Fibroblast of villous mesenchyme (primary cell): ENCODE results near the gene ANKRD30A. TPM values are rescaled to one million over a fixed set of nuclear protein-coding genes. Genes with fewer than 3 reads are reported as not detected.
"Not testable (repeated sequence)": the region's sequence is repeated elsewhere in the genome, so short reads cannot be mapped to it uniquely, and the experiment has no call there.

Experiments used
- DNase-seq: peaks from one replicate; pipeline ENCODE4 v3.0.0-alpha.2; 2010; ENCODE audit warnings: low read depth
- H3K4me3 ChIP-seq: 2 replicates; pipeline ENCODE4 v1.5.1; 2011; ENCODE audit warnings: low read depth, mild to moderate bottlenecking, low read length
- total RNA-seq: library from RNA; depleted of rRNA; stranded (reverse); fragments of >200 nt; gene quantifications from 2 replicates; pipeline ENCODE4 v1.2.3, GENCODE V29; 2012
- TF ChIP-seq, protein P1 (sequence below): IDR thresholded peaks from 2 replicates; pipeline ENCODE4 v1.5.1; 2012; ENCODE audit warnings: low read depth, mild to moderate bottlenecking, low read length; ENCODE audit not compliant: insufficient read depth

Gene ANKRD30A
- total RNA-seq, 1 donor: 1.7 TPM

DNA sequence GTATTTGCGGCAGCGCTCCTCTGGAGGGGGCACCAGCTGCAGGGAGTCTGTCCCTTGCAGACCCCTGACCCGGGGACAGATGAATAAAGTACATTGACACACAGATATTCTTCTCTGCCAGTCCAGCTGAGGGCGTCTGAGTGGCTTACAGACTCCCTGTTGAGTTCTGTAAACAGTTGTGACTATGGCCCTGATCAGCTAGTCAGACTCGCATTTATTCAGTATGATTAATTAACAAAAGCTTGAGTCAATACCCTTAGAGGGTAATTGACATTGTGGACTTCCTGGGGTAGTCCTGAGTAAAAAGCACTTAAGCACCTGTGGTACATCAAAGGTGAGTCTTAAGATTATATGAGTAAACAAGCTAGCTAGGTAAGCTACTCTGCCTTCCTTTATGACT is 21.0 kb downstream of the ANKRD30A start:
- TF ChIP-seq, protein P1, sequence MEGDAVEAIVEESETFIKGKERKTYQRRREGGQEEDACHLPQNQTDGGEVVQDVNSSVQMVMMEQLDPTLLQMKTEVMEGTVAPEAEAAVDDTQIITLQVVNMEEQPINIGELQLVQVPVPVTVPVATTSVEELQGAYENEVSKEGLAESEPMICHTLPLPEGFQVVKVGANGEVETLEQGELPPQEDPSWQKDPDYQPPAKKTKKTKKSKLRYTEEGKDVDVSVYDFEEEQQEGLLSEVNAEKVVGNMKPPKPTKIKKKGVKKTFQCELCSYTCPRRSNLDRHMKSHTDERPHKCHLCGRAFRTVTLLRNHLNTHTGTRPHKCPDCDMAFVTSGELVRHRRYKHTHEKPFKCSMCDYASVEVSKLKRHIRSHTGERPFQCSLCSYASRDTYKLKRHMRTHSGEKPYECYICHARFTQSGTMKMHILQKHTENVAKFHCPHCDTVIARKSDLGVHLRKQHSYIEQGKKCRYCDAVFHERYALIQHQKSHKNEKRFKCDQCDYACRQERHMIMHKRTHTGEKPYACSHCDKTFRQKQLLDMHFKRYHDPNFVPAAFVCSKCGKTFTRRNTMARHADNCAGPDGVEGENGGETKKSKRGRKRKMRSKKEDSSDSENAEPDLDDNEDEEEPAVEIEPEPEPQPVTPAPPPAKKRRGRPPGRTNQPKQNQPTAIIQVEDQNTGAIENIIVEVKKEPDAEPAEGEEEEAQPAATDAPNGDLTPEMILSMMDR: no peak
- DNase-seq: no peak
- H3K4me3 ChIP-seq: no peak overlapping the region

DNA sequence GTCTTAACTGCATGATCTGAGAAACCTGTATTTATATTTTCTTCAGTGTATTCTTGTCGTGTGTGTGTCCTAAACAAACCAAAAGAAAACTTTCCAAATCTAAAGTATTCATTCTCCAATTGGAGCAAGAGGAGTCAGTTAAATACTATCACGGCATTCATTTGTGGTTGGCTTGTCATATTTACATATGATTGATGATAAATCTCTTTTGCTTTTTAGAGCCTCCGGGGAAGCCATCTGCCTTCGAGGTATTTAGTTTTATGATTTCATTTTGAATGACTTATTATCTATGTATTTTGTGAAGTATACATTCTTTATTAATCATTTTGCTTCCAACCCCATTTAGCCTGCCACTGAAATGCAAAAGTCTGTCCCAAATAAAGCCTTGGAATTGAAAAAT is 37.0 kb downstream of the ANKRD30A start:
- not testable (repeated sequence) for DNase-seq, H3K4me3 ChIP-seq

DNA sequence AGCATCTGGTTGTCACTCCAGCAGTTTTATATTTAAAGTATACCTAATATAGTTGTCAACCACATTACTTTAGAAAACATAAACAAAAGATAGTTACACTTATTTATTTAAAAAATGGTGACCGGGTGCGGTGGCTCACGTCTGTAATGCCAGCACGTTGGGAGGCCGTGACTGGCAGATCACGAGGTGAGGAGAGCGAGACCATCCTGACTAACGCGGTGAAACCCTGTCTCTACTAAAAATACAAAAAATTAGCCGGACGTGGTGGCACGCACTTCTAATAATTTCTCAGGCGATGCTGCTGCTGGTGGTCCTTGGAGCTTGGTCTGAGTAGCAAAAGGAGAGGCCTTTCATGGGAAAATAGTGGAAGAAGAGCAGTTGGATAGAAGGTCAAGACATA is 46.5 kb downstream of the ANKRD30A start:
- not testable (repeated sequence) for DNase-seq, H3K4me3 ChIP-seq

DNA sequence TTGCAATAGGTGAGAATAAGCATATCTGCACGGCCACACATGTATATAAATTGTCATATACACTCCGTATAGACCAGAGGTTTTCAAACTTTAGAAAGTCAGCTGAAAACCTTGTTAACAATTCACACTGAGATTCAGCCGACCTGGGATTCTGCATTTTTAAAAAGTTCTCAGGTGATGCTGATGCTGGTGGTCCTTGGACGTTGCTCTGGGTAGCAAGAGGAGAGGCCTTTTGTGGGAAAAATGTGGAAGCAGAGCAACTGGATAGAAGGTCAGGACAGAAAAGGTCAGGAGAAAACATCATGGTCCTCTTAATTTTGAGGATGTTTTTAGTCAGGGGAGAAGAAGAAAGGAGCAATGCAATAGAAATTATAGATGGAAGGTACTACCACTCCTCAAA is 52.9 kb downstream of the ANKRD30A start:
- DNase-seq, H3K4me3 ChIP-seq: not testable (repeated sequence)

DNA sequence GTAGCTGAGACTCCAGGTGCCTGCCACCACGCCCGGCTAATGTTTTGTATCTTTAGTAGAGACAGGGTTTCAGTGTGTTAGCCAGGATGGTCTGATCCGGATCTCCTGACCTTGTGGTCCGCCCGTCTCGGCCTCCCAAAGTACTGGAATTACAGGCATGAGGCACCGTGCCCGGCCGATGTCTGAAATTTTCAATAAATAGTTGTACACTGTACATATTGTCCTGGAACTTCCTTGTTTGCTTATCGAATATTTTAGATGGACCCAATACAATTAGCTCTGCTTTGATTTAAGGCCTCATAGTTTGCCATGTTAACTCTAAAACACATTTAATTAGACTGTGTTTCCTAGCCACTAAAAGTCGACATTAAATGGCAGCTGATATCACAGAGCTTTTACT is 57.3 kb downstream of the ANKRD30A start:
- DNase-seq, H3K4me3 ChIP-seq: not testable (repeated sequence)

DNA sequence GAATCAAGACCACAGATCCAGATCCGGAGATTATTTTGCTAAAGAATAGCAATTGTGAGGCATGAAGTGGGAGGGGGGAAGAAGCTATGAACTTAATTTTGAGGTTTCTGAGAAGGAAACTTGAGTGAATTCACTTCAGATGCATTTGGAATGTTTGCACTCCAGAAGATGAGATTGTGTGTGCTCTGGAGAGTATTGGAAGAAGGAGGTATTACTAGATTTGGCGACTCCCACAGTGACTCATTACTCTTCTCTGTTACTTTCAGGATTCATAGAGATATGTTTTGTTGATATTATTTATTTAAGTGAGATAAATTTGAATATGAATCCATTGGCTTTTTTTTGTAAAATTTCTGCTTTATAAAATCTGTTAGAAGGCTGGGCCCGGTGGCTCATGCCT is 80.7 kb downstream of the ANKRD30A start:
- H3K4me3 ChIP-seq: no peak overlapping the region
- no peak for DNase-seq
- TF ChIP-seq, protein P1: no peak

DNA sequence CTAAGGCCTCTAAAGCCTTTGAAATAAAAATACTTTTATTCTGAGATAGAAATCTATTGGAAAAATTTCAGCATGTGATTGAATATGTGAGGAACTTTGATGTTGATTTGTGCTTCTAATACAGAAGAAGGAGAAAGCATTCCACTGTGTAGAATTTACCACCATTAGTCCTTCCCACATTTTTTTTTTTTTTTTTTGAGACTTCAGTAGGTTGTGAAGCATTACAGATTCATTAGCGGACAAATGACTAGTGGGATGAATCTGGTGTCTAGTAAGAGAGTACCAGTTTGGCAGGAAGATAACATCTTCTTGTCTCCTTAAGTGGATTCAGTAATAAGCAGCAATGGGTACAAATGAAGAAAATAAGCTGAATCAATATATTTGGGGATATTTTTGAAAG is 95.5 kb downstream of the ANKRD30A start:
- TF ChIP-seq, protein P1: no peak
- H3K4me3 ChIP-seq: no peak overlapping the region
- DNase-seq: no peak

DNA sequence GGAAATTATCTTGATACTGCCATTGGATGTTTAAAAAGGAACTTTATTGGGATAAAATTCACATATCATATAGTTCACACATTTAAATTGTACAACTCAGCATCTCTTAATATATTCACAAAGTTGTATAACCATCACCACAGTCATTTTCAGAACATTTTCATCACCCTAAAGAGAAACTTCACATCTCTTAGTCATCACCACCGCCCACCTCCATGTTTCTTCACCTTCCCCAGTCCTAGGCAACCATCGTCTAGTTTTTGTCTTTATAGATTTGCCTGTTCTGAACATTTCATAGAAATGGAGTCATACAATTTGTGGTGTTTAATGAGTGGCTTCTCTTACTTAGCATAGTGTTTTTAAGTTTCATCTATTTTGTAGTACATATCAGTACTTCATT is 96.6 kb downstream of the ANKRD30A start:
- TF ChIP-seq, protein P1: no peak
- H3K4me3 ChIP-seq: no peak overlapping the region
- no peak for DNase-seq

DNA sequence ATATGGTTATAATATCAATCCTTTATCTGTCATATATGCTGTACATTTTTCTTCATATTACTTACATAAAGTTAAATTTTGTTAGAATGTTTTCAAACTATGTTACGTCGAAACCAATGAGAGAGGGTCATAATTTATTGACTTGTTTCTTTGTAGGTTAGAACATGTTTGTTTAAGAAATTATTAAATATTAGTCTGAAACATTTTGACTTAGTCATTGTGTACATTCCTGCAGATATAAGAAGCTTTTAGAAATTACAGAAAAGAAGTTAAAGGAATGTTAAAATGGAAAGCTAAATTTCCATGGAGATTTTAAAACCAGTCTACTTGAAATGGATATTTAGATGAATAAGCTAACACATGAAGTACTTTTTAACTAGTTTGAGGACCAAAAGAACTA is 99.8 kb downstream of the ANKRD30A start:
- DNase-seq: no peak
- no peak overlapping the region for H3K4me3 ChIP-seq
- TF ChIP-seq, protein P1: no peak
